Measurements from ENCODE around the gene ME1.

GRCh38 chr6:83199863-83200225 is 231.0 kb downstream of the ME1 start:
- TF ChIP-seq CTCF (IDR thresholded peaks at IDR 0.05; ENCODE audit: borderline replicate concordance, extremely low read depth, low read length, poor library complexity, severe bottlenecking) (no peak), EZH2 (IDR thresholded peaks at IDR 0.05; ENCODE audit: borderline replicate concordance, low read depth, low read length, severe bottlenecking) (no peak)
